Gastroesophageal sphincter (tissue), 4 donors: ENCODE measurements around the gene C1orf35. TPM values are rescaled to one million over a fixed set of nuclear protein-coding genes. Genes with fewer than 3 reads are reported as not detected.

Experiments
- ATAC-seq: fragments of 150-250 bp; one replicate; pipeline ENCODE4 v1.9.1; 2016; ENCODE audit warnings: mild to moderate bottlenecking, moderate library complexity
- H3K27ac ChIP-seq, 4 donors: fragments of 200-600 bp; sonication (generic) in 3 of 4; 1 replicate in 3 of 4; 2 replicates in 1 of 4; pipeline ENCODE4 v1.5.1; 2016 to 2019
- H3K27me3 ChIP-seq: fragments of 200-600 bp; sonication (generic); one replicate; pipeline ENCODE4 v1.5.1; 2019
- H3K36me3 ChIP-seq, 2 donors: fragments of 200-600 bp; sonication (generic); one replicate each; pipeline ENCODE4 v1.5.1; 2019; ENCODE audit warnings: control low read depth in 1 of 2
- H3K4me1 ChIP-seq, 3 donors: fragments of 200-600 bp; sonication (generic); 1 replicate in 2 of 3; 2 replicates in 1 of 3; pipeline ENCODE4 v1.5.1; 2016 to 2019; ENCODE audit warnings: control low read depth in 2 of 3
- H3K4me3 ChIP-seq, 2 donors: fragments of 200-600 bp; sonication (generic); one replicate each; pipeline ENCODE4 v1.5.1; 2019; ENCODE audit warnings: mild to moderate bottlenecking in 1 of 2, moderate library complexity in 1 of 2
- H3K9me3 ChIP-seq, 3 donors: fragments of 200-600 bp; sonication (generic); one replicate each; pipeline ENCODE4 v1.5.1; 2017 to 2019; ENCODE audit warnings: control low read depth in 2 of 3
- EP300 ChIP-seq: sonication (generic); formaldehyde crosslinking; IDR thresholded peaks from one replicate; pipeline ENCODE4 v1.6.1; 2017; ENCODE audit warnings: antibody characterized with exemption, mild to moderate bottlenecking
- POLR2A ChIP-seq, 2 donors: fragments of 450-650 bp; IDR thresholded peaks; one replicate each; pipeline ENCODE4 v1.6.1; 2017; ENCODE audit warnings: antibody characterized with exemption in 2 of 2, mild to moderate bottlenecking in 2 of 2, moderate library complexity in 1 of 2
- POLR2AphosphoS5 ChIP-seq: sonication (generic); formaldehyde crosslinking; IDR thresholded peaks from one replicate; pipeline ENCODE4 v1.6.1; 2017; ENCODE audit warnings: antibody characterized with exemption
- WGBS, 2 donors: methylation state at CpG; one replicate each; pipeline ENCODE4 v1.1.5; 2018; ENCODE audit warnings: low coverage in 1 of 2; 5-methylcytosine and 5-hydroxymethylcytosine counted together
- total RNA-seq, 4 donors: library from RNA; depleted of rRNA; stranded (reverse); fragments of >200 nt; gene quantifications; one replicate each; pipeline ENCODE4 v1.1.0, GENCODE V29; 2016
- TF ChIP-seq, protein P1 (sequence below), 4 experiments: fragments of 200-600 bp in 2 of 4; fragments of 450-650 bp in 2 of 4; sonication (generic) in 1 of 4; IDR thresholded peaks; one replicate each; pipeline ENCODE4 v1.5.1; 2017 to 2019; ENCODE audit warnings: antibody characterized with exemption in 4 of 4, mild to moderate bottlenecking in 2 of 4, moderate library complexity in 2 of 4

C1orf35 gene
- total RNA-seq, 4 donors from 2014 or later, result 11.6 to 16.0 (median 14.6) TPM

DNA sequence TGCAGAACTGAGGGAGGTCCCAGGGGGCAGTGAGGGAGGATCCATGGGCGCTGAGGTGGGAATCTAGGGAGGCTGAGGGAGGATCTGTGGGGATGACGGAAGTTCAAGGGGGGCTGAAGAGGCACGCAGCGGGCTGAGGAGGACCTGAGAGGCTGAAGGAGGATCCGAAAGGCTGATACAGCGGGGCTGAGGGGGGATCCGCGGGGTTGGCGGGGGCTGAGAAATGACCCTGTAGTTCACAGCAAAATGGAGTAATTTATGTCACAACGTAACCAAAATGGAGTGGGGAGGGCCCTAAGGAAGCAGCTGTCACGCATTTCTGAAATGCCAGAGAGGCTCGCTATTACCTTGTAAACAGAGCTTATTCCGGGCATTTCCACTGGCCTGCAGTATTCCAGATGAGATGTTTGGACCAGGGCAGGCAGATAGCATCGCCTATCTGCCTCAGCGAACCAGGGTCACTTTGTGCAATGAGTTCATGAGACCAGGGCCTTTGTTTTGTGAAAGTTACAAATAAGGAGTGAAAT lies 6.9 kb upstream of the C1orf35 start:
- WGBS, 2 donors, result 16 to 22% methylated on average over 10 to 12 of the region's 15 CpGs
- TF ChIP-seq, protein P1, sequence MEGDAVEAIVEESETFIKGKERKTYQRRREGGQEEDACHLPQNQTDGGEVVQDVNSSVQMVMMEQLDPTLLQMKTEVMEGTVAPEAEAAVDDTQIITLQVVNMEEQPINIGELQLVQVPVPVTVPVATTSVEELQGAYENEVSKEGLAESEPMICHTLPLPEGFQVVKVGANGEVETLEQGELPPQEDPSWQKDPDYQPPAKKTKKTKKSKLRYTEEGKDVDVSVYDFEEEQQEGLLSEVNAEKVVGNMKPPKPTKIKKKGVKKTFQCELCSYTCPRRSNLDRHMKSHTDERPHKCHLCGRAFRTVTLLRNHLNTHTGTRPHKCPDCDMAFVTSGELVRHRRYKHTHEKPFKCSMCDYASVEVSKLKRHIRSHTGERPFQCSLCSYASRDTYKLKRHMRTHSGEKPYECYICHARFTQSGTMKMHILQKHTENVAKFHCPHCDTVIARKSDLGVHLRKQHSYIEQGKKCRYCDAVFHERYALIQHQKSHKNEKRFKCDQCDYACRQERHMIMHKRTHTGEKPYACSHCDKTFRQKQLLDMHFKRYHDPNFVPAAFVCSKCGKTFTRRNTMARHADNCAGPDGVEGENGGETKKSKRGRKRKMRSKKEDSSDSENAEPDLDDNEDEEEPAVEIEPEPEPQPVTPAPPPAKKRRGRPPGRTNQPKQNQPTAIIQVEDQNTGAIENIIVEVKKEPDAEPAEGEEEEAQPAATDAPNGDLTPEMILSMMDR (IDR thresholded peaks at IDR 0.05), result no peak
- peak; percentile 43 for TF ChIP-seq POLR2AphosphoS5
- Histone ChIP-seq H3K36me3 (peaks cover 0 to 29% of the 10 kb centered on the region in 2 donors), H3K27ac (peak overlapping the region; percentile 90 to 97 (median 95)), H3K27me3 (no peaks in the 10 kb centered on the region), H3K4me1 (peaks cover 3 to 32% (median 10%) of the 10 kb centered on the region in 3 donors), H3K9me3 (no peaks in the 10 kb centered on the region), H3K4me3 (peak overlapping the region; percentile 89 to 93)
- ATAC-seq, result peak; percentile 39

DNA sequence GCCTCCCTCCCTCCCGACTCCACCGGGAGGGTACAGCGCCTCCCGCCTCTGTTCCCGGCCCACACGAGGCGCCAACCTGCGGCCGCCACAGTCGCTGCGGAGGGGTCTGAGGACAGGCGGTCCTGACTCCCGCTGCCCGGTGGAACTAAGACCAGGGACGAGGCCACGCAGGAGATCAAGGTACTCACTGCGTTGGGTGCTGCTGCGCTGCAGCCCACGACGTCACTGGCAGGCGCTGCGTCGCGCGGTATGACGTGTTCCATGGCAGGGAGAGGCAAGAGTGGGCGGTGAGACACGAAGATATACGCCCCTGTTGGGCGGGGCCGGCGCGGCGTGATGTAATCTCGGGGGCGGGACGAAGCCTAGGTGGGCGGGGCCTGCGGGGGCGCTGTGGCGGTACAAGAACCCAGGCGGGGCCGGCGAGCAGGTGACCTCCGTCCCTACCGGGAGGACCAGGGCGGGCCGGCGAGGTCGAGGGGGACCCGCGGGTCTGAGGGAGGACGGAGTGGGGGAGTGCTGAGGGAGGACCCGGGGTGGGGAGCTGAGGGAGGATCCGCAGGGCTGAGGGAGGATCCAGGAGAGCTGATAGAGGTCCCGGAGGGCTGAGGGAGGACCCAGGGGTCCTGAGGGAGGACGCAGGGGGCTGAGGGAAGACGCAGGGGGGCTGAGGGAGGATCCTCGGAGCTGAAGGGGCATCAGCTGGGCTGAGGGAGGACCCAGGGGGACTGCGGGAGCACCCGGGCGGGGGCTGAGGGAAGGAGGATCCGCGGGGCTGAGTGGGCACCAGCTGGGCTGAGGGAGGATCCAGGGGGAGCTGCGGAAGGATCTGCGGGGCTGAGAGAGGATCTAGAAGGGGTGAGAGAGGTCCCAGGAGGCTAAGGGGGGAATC lies 6.2 kb upstream of the C1orf35 start, which contains the start of gene MRPL55:
TSS of gene MRPL55 (minus strand) at position 227 of the 889 bp plus-strand sequence. CDS start 1,039 bp downstream, outside the sequence.
- H3K27me3 ChIP-seq, result no peaks in the 10 kb centered on the region
- WGBS, 2 donors, result 0% methylated on average over 5 to 11 of the region's 66 CpGs
- no peak for TF ChIP-seq EP300
- peak; percentile 100 for TF ChIP-seq POLR2AphosphoS5
- TF ChIP-seq POLR2A (IDR thresholded peaks at IDR 0.05), result peak; percentile 95 to 96
- TF ChIP-seq, protein P1 (IDR thresholded peaks at IDR 0.05), result peak in 2 of 4 experiments; percentile 1 to 26
- H3K36me3 ChIP-seq, result peaks cover 0 to 29% of the 10 kb centered on the region in 2 donors
- H3K9me3 ChIP-seq, result no peaks in the 10 kb centered on the region
- peak within 1 kb of the TSS; percentile 94 to 97 (median 95) for H3K27ac ChIP-seq
- peak within 1 kb of the TSS; percentile 89 to 93 for H3K4me3 ChIP-seq
- ATAC-seq, result peak; percentile 94
- peaks cover 3 to 32% (median 10%) of the 10 kb centered on the region in 3 donors for H3K4me1 ChIP-seq

DNA sequence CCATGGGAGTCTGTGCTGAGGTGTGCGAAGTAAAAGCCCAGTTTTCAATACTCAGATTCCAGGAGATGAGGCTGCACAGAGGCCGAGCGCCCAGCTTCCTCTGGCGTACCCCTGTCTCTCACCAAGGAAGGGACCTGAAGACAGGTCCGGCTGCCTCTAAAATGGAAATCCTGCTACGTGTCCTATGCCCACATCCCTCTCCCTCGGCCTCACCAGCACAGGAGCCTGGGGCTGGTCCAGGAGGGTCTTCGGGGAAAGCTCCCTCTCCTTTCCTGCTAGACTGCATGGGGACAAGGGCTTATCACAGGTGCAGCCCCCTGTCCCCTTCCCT lies 5.6 kb upstream of the C1orf35 start:
- WGBS, 2 donors, result 0 to 17% methylated on average over 2 to 3 of the region's 8 CpGs
- peaks cover 3 to 38% (median 13%) of the 10 kb centered on the region in 3 donors for H3K4me1 ChIP-seq
- ATAC-seq, result no peak
- H3K9me3 ChIP-seq, result no peaks in the 10 kb centered on the region
- peak overlapping the region; percentile 94 to 97 (median 95) for H3K27ac ChIP-seq
- TF ChIP-seq POLR2A (IDR thresholded peaks at IDR 0.05) (no peak), EP300 (no peak), POLR2AphosphoS5 (no peak)
- TF ChIP-seq, protein P1 (IDR thresholded peaks at IDR 0.05), result no peak
- peaks cover 0 to 29% of the 10 kb centered on the region in 2 donors for H3K36me3 ChIP-seq
- peak overlapping the region; percentile 89 to 93 for H3K4me3 ChIP-seq
- no peaks in the 10 kb centered on the region for H3K27me3 ChIP-seq

DNA sequence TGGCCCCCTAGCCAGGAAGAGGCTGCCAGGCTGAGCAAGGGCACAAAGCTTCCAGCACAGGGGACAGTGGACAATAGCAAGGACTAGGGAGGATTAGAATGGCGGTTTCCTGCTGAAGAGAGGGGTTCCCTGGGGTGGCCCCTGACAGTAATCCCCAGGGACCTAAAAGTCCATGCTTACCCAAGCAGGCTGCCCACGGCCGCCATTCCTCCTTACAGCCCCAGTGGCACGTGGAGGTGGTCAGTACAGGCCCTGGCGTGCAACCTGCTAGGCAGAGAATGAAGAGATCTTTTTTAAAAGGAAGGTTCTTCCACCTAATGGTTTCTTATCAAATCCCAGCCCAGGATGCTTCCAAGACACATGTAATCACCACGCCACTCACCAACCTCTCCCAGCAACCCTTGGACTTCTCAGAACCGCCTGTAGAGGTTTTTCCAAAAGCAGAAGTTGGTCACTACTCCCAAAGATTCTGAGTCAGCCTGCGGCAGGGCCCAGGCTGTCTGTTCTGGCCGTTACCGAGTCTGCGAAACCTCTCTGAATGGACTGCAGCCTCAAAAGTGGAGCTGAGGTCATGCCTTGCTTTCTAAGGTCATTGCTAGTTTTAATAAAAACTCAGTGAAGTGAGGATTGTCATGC lies 5.0 kb upstream of the C1orf35 start:
- Histone ChIP-seq H3K9me3 (no peaks in the 10 kb centered on the region), H3K27me3 (no peaks in the 10 kb centered on the region), H3K27ac (peak overlapping the region; percentile 94 to 97 (median 95)), H3K36me3 (peaks cover 0 to 29% of the 10 kb centered on the region in 2 donors), H3K4me3 (peak overlapping the region; percentile 89 to 93), H3K4me1 (peaks cover 3 to 43% (median 16%) of the 10 kb centered on the region in 3 donors)
- no peak for ATAC-seq
- TF ChIP-seq POLR2AphosphoS5 (no peak), POLR2A (IDR thresholded peaks at IDR 0.05) (no peak), EP300 (no peak)
- TF ChIP-seq, protein P1 (IDR thresholded peaks at IDR 0.05), result no peak
- 58 to 65% methylated on average over 5 to 7 of the region's 11 CpGs for WGBS, 2 donors
